HG02885 (cell line): ENCODE data around the gene CDC42EP1.
A peak's percentile ranks its signal among the peaks of the same experiment; 100 is the strongest.
"Not testable (repeated sequence)": the region's sequence is repeated elsewhere in the genome, so short reads cannot be mapped to it uniquely, and the experiment has no call there.

Experiments
- ATAC-seq: cut with Tn5 transposase; IDR thresholded peaks from one replicate; pipeline ENCODE4 v1.9.1; 2021; ENCODE audit warnings: mild to moderate bottlenecking; ENCODE audit not compliant: unreplicated experiment, poor library complexity

The CDC42EP1 gene

DNA sequence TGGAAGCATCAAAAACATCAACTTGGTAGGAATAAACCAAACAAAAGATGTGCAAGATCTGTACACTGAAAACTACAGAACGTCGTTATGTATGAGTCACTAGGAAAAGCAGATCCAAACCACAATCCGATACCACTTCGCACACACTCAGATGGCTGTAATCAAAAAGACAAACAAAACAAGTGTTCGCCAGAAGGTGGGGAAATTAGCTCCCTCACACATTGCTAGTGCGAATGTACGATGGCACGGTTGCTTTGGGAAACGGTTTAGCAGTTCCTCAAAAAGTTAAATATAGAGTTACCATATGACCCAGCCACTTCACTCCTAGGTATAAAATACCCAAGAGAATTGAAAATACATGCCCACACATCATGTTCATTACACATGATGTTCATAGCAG, 26.3 kb upstream of the CDC42EP1 start:
- ATAC-seq, result no peak

DNA sequence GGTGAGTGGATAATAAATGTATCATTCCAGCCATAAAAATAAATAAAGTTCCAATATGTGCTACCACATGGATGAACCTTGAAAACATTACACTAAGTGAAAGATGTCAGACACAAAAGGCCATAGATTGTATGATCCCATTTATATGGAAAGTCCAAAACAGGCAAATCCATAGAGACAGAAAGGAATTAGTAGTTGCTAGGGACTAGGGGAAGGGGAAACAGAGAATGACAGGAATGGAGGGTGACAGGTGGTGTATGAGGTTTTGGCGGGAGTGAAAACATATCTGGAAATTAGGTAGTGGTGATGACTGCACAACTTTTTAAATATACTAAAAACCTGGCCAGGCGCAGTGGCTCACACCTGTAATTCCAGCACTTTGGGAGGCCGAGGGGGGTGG, 25.8 kb upstream of the CDC42EP1 start:
- ATAC-seq, result no peak

GRCh38 chr22:37535159-37535558, 25.1 kb upstream of the CDC42EP1 start:
- ATAC-seq, result no peak

DNA sequence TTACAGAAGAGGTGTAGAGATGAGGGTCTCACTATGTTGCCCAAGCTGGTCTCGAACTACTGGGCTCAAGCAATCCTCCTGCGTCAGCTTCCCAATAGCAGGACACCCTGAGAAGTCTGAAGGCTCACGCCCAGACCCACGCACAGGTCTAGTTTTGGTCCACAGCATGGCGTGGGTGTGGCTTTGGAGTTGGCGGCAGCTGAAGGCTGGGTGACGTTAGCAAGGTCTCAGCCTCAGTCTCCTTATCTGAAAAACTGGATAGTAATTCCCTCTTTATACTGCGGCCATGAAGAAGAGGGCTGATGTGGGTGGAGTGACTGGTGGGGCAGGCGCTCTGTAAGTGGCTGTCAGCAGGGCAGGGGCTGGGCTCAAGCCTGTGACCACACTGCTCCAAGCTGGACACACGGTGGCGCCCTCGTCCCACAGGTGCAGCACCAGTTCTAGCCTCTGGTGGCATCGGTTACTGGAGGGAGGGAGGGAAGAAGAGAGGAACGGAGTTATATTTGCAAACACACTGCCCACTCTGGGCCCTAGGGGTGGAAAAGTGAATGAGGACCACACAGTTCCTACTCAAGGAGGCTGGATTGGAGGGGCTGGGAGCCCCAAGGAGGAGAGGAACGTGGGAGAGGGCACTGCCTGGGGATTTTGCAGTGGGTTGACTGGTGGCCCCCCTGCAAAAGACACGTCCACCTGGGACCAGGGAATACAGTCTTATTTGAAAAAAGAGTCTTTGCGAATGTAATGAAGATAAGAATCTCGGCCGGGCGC, 21.5 kb upstream of the CDC42EP1 start:
- peak; percentile 81 for ATAC-seq

DNA sequence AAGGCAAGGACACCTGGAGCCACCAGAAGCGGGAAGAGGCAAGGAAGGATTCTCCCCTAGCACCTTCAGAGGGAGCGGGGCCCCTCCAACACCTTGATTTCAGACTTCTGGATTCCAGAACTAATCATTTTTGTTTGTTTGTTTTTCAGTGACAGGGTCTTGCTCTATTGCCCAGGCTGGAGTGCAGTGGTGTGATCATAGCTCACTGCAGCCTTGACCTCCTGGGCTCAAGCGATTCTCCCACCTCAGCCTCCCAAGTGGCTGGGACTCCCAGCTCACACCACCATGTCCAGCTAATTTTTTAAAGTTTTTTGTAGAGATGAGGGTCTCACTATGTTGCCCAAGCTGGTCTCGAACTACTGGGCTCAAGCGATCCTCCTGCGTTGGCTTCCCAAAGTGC, 20.5 kb upstream of the CDC42EP1 start:
- ATAC-seq, result not testable (repeated sequence)

GRCh38 chr22:37542416-37542815, 17.9 kb upstream of the CDC42EP1 start:
- ATAC-seq, result not testable (repeated sequence)

DNA sequence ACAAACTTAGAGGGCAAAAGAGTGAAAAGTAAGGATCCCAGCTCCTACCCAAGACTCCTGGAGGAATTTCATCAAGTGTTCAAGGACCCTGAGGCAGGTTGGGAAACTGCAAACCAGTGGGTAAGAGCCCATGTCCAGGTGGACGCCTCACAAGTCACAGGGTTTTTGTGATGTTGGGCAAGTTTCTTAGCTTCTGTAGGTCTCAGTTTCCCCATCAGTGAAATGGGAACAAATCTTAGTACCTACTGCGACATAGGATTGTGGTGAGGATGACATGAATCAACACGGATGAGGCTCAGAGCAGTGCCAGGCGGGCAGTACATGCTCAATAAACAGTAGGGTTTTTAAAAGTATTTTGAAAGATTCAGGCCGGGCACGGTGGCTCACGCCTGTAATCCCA, 17.3 kb upstream of the CDC42EP1 start:
- no peak for ATAC-seq

DNA sequence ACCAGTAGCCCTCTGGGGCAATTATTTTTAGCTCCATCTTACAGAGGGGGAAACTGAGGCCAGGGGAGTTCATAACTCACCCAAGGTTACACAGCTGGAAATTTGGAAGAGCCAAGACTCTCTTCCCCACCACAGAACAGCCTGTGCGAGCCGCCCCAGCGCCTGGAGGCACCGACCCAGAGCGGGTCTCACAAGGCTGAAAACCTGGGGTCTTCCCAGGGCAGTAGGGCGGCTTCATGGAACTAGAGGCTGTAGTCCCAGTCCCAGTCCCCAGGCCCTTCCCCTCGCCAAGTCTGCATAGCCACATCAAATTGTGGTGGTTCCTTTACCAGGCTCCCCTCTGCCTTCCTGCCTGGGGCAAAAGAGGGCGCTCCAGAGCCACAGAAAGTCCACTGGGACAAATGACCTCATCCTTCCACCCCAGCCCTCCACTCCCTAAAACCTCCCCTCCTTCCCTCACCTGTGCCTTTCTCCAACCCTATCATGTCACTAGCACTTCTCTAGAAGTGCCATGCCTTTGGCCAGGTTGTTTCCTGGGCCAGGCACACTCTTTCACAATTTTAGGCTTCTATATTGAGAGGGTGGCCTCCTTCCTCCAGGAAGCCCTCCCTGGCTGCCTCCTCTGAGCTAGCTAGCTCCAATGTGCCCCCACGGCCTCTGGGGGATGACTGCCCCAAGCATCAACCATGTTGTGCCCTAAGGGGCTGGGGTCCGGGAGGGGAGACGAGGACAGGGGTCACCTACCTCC, 15.2 kb upstream of the CDC42EP1 start:
- ATAC-seq, result no peak

DNA sequence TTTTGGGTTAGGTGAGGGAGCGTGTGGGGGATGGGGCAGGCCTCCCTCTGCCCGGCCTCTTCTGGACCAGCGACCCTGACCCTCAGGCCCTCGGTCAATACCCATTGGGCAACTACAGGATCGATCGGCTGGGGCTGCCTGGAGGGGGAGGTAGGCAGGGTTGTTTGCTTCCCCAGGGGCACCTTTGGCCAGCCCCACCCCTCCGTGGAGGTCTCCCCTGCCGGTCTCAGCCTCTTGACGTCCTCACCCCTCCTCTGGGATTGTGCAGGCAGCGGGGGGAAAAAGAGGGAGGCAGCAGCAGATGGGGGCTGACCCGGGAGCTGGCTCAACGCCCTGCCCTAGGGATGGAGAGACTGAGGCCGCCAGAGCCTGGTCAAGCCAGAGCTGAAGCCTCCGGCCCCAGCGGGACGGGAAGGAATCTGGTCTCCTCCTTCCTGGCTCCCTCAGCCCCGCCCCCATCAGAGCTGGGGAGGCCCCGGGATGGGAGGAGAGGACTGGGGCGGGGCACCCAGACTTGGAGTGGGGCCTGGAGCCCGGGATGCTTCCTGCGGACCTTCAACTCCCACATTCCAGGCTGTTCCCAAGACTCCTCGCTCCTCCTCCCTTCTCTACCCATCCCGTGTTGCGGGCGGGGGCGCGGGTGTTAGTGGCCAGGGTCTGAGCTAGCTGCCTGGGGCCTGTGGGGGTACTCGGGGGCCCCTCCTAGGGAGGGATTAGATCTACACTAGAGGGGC, 14.4 kb upstream of the CDC42EP1 start:
- no peak for ATAC-seq

DNA sequence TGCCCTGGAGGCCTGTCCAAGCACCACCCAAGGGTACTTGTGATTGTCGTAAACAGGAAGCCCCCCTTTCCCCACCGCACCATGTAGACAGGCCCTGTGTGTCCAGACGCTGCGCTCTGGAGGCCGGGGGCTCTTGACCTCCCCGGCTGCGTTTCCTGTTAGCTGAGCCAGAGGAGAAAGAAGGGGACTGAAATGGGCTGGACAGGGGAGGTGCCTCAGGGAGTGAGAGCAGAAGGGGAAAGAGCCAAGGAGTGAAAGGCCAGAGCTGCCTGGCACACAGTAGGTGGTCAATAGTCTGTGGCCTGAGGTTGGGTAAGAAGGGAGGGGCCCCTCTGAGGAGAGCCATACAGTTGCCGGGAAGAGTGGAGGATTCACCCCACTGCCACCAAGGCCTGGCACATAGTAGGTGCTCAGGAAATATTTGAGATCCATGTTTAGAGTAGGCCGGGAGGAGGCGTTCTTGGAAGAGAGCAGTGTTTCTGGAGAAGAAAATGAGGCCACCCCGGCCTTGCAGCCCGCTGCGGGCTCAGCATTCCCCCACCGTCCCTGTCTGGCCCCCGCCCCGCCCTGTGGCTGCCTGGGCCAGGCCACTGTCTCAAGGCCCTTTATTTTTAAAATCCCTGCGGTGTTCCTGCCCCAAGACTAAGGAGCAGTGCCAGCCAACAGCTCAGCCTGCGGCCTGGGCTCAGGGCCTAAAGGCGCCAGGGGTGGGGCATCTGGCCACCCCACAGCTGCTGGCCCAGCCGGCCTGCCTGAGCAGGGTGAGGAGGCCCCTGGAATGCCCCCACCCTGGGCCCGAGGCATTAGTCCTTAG, 13.6 kb upstream of the CDC42EP1 start:
- no peak for ATAC-seq

GRCh38 chr22:37547251-37547741, 13.0 kb upstream of the CDC42EP1 start:
- ATAC-seq, result no peak

- no peak for ATAC-seq
Observed at GRCh38 chr22:37549704-37550059, 10.6 kb upstream of the CDC42EP1 start.

DNA sequence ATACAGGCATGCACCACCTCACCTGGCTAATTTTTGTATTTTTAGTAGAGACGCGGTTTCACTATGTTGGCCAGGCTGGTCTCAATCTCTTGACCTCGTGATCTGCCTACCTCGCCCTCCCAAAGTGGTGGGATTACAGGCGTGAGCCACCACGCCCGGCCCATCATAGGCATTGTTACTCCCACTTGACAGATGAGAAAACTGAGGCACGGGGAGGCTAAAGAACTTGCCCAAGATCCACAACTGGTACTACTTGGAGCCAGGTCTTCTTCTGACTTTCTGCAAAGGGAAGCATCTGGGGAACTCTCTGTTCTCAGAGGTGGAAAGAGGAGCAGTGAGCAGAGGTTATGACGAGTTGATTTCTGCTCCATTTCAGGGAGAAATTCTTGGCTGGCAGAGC, 9.4 kb upstream of the CDC42EP1 start:
- ATAC-seq, result not testable (repeated sequence)

- no peak for ATAC-seq
Observed at GRCh38 chr22:37551981-37552380, 8.3 kb upstream of the CDC42EP1 start.

GRCh38 chr22:37552524-37553163, 7.6 kb upstream of the CDC42EP1 start:
- ATAC-seq, result no peak

DNA sequence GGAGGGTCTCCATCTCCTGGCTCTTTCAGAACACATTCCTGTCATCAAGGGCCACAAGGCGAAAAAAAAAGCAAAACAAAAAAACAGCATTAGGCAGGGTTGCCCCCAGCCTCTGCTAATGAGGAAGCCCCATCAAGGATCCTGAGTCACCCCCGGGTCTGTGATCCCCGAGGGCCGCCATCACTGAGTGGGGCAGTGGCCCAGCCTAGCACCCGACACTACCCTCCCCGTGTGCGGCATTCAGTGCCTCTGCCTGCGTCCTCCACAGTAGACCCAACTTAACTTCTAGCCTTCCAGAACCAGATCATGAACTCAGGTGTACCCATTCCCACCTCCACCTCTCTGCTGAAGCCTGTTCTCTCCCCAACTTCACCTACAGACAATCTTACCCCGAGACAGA, 6.6 kb upstream of the CDC42EP1 start:
- ATAC-seq, result no peak

DNA sequence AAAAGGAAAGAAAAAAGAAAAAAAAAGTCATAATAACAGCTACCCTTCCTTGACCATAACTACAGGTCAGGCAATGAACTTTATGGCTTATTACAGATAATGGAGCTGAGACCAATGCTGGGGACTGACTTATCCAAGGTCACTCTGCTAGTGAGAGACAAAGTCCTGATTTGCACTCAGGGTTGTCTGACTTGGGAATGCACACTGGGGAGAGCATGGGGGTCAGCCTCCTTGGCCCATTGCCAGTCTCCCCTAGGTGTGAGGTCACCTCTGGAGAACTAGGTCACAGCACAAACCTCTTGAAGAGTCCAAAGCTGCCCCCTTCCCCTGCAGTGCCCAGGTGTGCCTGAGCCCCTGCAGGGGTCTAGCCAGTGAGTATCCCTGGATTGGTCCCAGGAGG, 5.3 kb upstream of the CDC42EP1 start:
- no peak for ATAC-seq

- ATAC-seq, result no peak
Observed at GRCh38 chr22:37556710-37557109, 3.6 kb upstream of the CDC42EP1 start.

DNA sequence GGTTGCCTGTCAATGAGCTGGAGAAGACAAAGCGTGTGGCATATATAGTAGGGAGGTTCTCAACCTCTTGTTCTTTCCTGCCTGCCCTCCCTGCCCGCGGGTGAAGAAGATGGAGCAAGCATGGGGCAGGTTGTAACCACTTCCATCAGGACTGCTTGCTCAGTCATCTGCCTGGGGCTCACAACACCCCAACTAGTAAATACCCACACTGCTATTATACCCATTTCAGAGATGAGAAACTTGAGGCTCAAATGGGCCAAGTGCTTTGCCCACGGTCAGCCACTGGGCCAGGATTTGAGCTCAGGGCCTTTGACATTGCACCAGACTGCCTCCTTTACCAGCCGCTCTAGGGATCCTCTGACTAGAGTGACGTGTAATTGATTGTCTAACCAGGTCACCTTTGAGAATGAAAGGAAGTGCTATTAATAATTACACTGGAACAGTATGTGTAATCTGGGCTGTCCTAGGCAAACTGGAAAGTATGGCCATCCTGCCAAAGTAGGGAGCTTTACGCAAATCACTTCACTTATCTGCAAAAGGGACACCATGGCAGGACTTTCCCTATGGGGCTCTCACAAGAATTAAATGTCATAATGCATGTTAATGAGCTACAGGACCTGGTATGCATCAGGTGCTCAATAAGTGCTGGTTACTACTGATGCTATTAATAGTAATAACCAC, 2.8 kb upstream of the CDC42EP1 start:
- ATAC-seq, result no peak
